ENCODE measurements around the gene CRB2. TPM values are rescaled to one million over a fixed set of nuclear protein-coding genes. Genes with fewer than 3 reads are reported as not detected.

The CRB2 gene
- total and polyA plus RNA-seq, 2 of the 4 experiments (the other 2 are of a cell fraction): not detected

GRCh38 chr9:123395689-123396511 is 39.9 kb downstream of the CRB2 start (continued):
- no peak for TF ChIP-seq MXI1 (IDR thresholded peaks at IDR 0.05; ENCODE audit: borderline replicate concordance, low read depth, low read length)

GRCh38 chr9:123397975-123398374 is 42.0 kb downstream of the CRB2 start:
- no peak overlapping the region for H2AK9ac ChIP-seq (replicated peaks; ENCODE audit: low read depth, low read length, poor library complexity)
- dilution Hi-C loops (cut with HindIII; ENCODE audit: low sequenced_read_pairs, unreplicated experiment): no loop called here
- H3K4me2 ChIP-seq (ENCODE audit: low read depth, low read length): no peak overlapping the region
- H3K27me3 ChIP-seq (ENCODE audit: control insufficient read depth, insufficient read depth, low read length): no peaks in the 10 kb centered on the region
- no peak for ATAC-seq (ENCODE audit: low read depth)
- no peaks in the 10 kb centered on the region for H3K79me1 ChIP-seq (ENCODE audit: low read depth in 1 of 2, low read length in 2 of 2)
- no peak overlapping the region for H2AK5ac ChIP-seq (ENCODE audit: low read depth, low read length)
- WGBS, 2 experiments (ENCODE audit: extremely low coverage in 2 of 2, insufficient read length in 1 of 2): 68% methylated on average over 3 of the region's 4 CpGs; no CpG with 5 or more reads in 1 of the 2 experiments
- no peak for DNase-seq
- no peak overlapping the region for H3K27ac ChIP-seq (ENCODE audit: insufficient read depth, low read length)
- ChIA-PET CTCF (no interaction called here), POLR2A (ENCODE audit: unreplicated experiment) (no interaction called here)
- H3K14ac ChIP-seq (replicated peaks; ENCODE audit: low read depth, low read length): no peak overlapping the region
- H3K23ac ChIP-seq (ENCODE audit: low read depth, low read length): no peak overlapping the region
- no TSS peak for BruUV-seq (replicated peaks)
- no peak overlapping the region for H2BK15ac ChIP-seq (ENCODE audit: low read depth, low read length)
- in situ Hi-C loops (cut with MboI; ENCODE audit: low sequenced_read_pairs): loop anchor here (5.0 kb wide), 1 partner anchor 634 kb away; no protein-coding TSS in a partner anchor
- H3K4me3 ChIP-seq (ENCODE audit: insufficient read depth, low read depth, low read length): no peak overlapping the region
- no peaks in the 10 kb centered on the region; the same call in 1 of the 2 replicates for H3K4me1 ChIP-seq (ENCODE audit: control insufficient read depth, insufficient read depth, low read length)
- H2BK20ac ChIP-seq (ENCODE audit: low read depth, low read length): no peak overlapping the region
- H4K20me1 ChIP-seq (ENCODE audit: insufficient read depth, low read length): no peaks in the 10 kb centered on the region
- intact Hi-C loops (cut with micrococcal nuclease): no loop called here
- no peaks in the 10 kb centered on the region for H3K9me1 ChIP-seq (ENCODE audit: insufficient read depth, low read length)
- H4K91ac ChIP-seq (ENCODE audit: insufficient read depth, low read depth, low read length): no peak overlapping the region
- no peak overlapping the region for H3K56ac ChIP-seq (ENCODE audit: extremely low read depth, insufficient read depth, low read length)
- no peaks in the 10 kb centered on the region for H3K36me3 ChIP-seq (ENCODE audit: control insufficient read depth, insufficient read depth, low read length)
- H2AFZ ChIP-seq (replicated peaks; ENCODE audit: low read length, poor library complexity): no peak overlapping the region
- no peak overlapping the region for H4K8ac ChIP-seq (ENCODE audit: low read depth in 2 of 2, low read length in 2 of 2)
- H3K18ac ChIP-seq (ENCODE audit: low read depth, low read length): no peak overlapping the region
- no peak overlapping the region for H4K5ac ChIP-seq (ENCODE audit: low read depth, low read length)
- no peak overlapping the region for H2BK5ac ChIP-seq (ENCODE audit: low read depth, low read length, poor library complexity, severe bottlenecking)
- H3K9me3 ChIP-seq (ENCODE audit: control insufficient read depth, insufficient read depth, low read length): no peaks in the 10 kb centered on the region
- H3K4ac ChIP-seq (ENCODE audit: low read depth, low read length): no peak overlapping the region
- H3K9ac ChIP-seq (ENCODE audit: low read depth, low read length): no peak overlapping the region
- no peak overlapping the region for H2BK120ac ChIP-seq (ENCODE audit: low read depth, low read length)
- TF ChIP-seq MAZ (IDR thresholded peaks at IDR 0.05; ENCODE audit: borderline replicate concordance, low read depth, low read length) (no peak), BHLHE40 (IDR thresholded peaks at IDR 0.05; ENCODE audit: low read depth, low read length) (no peak), USF2 (IDR thresholded peaks at IDR 0.05; ENCODE audit: low read depth, low read length) (no peak), CHD1 (IDR thresholded peaks at IDR 0.05; ENCODE audit: low read depth, low read length) (no peak), RFX5 (IDR thresholded peaks at IDR 0.05; ENCODE audit: low read depth, low read length) (no peak), ELK1 (IDR thresholded peaks at IDR 0.05; ENCODE audit: borderline replicate concordance, low read depth, low read length) (no peak), SMC3 (IDR thresholded peaks at IDR 0.05; ENCODE audit: low read depth, low read length) (no peak), FOS (IDR thresholded peaks at IDR 0.05; ENCODE audit: low read depth, low read length) (no peak), RCOR1 (IDR thresholded peaks at IDR 0.05; ENCODE audit: insufficient replicate concordance, low read length) (no peak), MXI1 (IDR thresholded peaks at IDR 0.05; ENCODE audit: borderline replicate concordance, low read depth, low read length) (no peak), POLR2A (IDR thresholded peaks at IDR 0.05; ENCODE audit: low read depth, low read length) (no peak), CTCF (conservative IDR thresholded peaks at IDR 0.05; ENCODE audit: low read depth, low read length) (no peak), RAD21 (IDR thresholded peaks at IDR 0.05; ENCODE audit: low read length) (no peak)

Measured in IMR-90 (cell line).